ENCODE results near the gene PDE1A.

GRCh38 chr2:182391443-182391842 is 35.4 kb downstream of the PDE1A start:
- TF ChIP-seq POLR2A (IDR thresholded peaks at IDR 0.05) (no peak), CTCF (IDR thresholded peaks at IDR 0.05) (no peak)

Data from adrenal gland (tissue), 5 donors.